ENCODE measurements around the gene RANBP3.
A peak's percentile ranks its signal among the peaks of the same experiment; 100 is the strongest.
"Not testable (repeated sequence)": the region's sequence is repeated elsewhere in the genome, so short reads cannot be mapped to it uniquely, and the experiment has no call there.

RANBP3 gene

GRCh38 chr19:5966215-5966614 is 11.7 kb downstream of the RANBP3 start:
- DNase-seq (ENCODE audit: low spot score): no peak

GRCh38 chr19:5964816-5965565 is 12.9 kb downstream of the RANBP3 start:
- no peak for DNase-seq (ENCODE audit: low spot score)

DNA sequence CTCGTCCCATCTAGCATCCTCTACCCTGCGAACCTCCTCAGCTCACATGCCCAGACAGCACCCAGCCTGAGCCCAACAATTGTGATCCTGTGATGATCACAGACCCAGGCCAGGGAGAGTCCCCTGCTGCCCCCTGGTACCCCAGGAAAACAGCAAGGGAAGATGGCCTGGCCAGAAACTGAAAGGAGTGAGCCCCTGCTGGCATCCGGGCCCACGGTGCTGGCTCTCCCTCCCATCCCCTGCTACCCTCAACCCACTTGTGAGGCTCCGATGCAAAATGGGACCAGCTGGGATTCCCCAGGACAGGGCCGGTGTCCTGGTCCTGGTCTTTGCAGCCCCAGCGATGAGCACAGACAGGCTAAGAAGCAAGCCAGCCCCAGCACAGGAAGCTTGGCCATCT is 14.1 kb downstream of the RANBP3 start:
- DNase-seq (ENCODE audit: low spot score): no peak

DNA sequence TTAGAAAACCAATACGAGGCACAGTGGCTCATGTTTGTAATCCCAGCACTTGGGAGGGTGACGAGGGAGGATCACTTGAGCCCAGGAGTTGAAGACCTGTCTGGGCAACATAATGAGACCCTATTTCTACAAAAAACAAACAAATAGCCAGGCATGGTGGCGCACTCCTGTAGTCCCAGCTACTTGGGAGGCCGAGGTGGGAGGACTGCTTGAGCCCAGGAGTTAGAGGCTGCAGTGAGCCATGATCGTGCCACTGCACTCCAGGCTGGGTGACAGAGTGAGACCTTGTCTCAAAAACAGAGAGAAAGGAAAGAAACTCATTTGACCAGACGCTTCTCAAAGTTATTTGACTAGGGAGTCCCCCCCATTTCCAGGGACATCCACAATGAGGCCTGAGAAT is 14.7 kb downstream of the RANBP3 start:
- not testable (repeated sequence) for DNase-seq (ENCODE audit: low spot score)

DNA sequence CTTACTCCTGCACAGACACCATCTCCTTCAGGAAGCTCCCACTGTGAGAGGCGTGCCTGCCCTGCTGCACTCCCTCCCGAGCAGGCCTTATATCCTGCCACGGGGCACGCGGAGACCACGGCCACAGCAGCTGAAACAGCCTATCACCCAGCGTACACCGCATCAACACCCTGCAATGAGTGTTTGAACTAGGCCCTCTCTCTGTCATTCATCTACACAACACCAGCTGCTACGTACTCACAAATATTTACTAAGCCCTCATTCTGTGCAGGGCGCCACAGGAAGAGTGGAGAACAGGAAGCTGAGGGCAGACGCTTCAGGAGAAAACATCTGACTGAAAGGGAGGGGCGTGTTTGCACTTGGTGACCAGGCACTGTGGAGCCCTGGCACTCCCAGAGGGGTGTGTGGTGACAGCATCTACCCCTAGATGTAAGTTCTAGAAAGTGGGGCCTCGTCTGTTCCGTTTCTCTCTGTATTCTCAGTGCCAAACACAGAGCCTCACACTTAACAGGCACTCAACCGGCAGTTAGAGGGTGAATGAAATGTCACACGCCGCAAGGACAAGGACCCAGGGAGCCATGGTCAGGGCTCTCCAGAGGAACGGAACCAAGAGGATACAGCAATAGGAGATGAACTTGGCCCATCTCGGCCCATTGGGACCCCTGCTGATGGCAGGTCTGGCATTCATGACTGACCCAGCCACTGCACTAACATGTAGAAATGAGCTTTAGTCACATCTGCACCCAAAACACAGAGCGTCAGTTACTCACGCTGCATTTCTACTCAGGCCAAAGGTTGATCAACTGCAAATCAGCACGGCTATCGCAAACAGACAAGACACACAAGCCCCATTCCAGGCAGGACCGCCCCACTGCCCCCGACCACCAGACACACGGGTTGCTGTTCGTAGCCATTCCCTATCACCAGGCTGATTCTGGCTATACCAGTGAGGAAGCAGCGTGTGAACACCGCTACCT is 15.7 kb downstream of the RANBP3 start:
- DNase-seq (ENCODE audit: low spot score): no peak

- not testable (repeated sequence) for DNase-seq (ENCODE audit: low spot score)
Observed at GRCh38 chr19:5961641-5961968, 16.3 kb downstream of the RANBP3 start.

DNA sequence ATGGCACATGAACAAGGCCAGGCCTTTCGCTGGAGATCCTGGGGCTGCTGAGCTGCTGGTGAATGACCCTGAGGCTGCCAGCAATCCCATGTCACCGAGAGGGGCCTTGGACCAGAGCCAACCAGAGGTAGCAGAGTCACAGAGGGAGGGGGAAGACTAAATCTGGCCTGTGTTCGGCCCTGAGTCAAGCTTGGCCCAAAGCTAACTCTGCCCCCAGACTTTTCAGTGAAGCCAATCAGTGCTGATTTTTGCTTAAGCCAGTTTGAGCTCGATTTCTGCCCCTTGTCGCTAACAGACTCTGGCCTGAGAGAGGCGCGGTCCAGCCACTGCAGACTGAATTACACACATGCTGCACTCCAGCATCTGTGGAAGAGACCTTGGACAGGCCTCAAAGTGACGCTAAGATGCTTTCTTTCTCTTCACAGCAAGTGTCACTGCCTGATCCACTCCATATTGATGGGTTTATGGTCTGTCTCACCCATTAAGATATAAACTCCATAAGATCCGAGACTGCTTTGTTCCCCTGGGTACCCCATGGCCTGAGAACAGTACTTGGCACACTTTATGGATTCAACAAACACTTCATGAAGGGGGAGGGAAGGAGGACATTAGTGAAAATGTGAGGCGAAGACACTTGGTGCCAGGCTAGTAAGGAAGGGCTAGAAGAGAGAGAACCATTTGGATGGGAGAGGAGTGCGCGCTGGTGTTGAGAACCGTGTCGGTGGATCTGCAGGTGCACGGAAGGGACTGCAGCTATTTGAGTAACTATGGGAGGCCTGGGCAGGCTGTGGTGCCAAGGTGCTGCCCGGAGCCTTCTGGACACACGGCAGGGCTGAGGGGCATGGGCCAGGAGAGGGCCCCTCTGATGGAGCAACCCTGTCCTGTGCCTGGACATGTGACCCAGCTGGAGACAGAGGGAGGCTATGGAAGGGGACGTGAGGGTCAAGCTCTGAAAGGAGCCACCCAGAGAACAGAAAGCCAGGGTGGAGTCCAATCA is 17.6 kb downstream of the RANBP3 start:
- no peak for DNase-seq (ENCODE audit: low spot score)

- DNase-seq (ENCODE audit: low spot score): no peak
Observed at GRCh38 chr19:5959260-5960004, 18.5 kb downstream of the RANBP3 start.

DNA sequence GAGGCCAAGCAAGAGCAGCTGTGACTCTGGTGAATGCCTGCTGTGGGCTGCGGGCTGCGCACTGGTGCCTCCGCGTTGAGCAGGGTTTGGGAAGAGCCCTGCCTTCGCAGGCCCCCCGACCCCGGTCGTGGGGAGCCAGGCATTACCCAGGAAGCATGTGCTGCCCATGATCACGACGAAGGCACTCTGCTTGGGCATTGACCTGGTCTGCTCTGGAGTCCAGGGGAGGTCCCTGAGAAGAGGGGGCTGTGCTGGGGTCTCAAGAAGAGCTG is 19.2 kb downstream of the RANBP3 start:
- DNase-seq (ENCODE audit: low spot score): no peak

DNA sequence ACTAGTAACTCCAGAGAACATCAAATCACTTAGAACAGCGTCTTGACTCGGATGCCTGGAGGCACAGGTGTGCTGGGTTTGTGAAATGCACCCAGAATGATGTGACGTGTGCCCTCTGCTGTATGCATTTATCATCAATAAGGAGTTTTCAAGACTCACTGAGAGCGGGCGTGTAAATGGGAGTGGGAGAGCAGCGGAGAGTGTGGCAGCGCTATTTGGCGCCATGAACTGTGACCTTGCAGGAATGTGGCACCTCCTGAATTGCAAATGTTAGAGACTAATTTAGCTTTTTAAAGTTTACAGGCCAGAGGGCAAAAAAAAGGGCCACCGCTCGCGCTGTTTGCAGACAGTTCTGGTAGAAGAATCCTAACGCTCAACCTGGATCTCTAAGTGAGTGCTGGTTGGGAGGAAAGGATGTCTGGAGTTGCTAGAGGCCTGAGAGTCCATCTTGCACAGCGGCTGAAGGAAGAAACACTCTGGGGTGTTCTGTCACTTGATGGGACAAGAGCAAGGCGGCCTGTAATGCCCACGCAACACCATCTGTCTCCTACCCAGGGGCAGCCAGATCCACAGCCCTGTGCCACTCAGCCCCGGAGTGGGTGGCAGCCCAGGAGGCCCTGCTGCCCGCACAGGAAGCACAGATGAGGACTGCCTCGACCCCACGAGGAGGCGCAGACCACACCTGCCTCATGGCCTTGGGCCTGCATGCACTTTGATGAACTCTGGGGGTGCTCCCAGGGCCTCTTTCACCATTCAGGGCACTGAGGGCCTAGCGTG is 19.7 kb downstream of the RANBP3 start:
- no peak for DNase-seq (ENCODE audit: low spot score)

GRCh38 chr19:5957170-5957569 is 20.8 kb downstream of the RANBP3 start:
- DNase-seq (ENCODE audit: low spot score): no peak

DNA sequence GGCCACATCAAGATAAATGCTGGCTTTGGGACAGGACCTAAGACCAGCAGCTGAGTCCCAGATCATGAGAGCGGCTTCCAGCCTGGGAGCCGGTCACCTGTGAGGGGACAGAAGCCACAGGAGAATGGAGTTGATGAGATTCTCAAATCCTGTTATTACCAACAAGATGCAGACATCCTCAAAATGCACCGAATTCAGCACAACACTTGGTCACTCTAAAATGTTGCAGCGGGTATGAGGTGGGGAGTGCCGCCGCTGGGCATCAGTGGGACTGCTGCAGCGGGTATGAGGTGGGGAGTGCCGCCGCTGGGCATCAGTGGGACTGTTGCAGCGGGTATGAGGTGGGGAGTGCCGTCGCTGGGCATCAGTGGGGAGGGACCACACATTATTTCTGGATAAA is 21.2 kb downstream of the RANBP3 start:
- DNase-seq (ENCODE audit: low spot score): no peak

- DNase-seq (ENCODE audit: low spot score): no peak
Observed at GRCh38 chr19:5956323-5956722, 21.6 kb downstream of the RANBP3 start.

- DNase-seq (ENCODE audit: low spot score): no peak
Observed at GRCh38 chr19:5955636-5955935, 22.4 kb downstream of the RANBP3 start.

- DNase-seq (ENCODE audit: low spot score): no peak
Observed at GRCh38 chr19:5954293-5954692, 23.6 kb downstream of the RANBP3 start.

DNA sequence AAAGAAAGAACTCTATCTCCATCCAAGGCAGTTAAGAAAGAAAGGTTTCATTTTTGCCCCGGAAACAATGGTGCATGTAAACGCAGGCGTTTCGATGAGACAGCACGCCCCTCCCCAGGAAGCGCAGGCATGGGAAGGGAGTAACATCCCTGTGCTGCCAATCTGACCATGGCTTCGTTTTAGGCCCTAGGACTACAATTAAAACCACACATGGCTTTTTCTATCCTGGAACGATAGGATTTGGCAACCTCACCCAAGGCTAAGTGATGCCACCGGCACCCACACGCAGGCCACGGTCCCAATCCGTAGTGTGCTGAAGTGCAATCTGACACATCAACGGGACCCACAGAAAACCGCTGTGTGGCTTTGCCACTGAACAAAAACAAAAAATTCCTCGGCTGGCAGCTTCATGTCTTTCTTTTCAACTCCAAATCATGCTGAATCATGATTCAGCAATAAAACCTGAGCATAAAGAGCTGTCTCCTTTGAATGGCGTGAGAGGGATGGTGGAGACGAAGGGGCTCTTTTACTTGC is 24.2 kb downstream of the RANBP3 start:
- no peak for DNase-seq (ENCODE audit: low spot score)

DNA sequence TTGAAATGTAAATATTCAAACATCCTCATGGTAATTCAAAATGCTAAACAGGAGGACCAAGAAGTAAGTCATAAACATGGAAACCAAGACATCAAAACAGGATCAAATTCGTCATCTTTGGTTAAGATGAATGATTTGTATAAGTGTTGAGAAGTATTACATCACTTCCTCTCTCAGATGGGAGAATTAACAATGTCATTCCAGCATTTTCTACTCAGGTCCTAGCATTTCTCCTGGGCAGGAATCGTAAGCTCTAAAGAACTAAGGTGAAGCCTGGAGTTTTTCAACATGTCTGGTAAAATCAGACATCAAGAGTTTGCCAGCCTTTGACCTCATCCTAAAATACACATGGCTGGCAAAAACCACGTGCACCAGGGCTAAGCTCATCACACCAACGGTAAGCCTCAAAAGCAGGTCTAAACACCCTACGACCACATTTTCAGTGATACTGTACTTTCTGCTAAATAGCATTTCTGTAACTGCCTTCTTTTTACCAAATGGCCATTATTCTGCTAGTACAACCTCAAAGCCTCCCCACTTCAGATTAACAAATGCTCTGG is 24.8 kb downstream of the RANBP3 start:
- DNase-seq (ENCODE audit: low spot score): no peak

- DNase-seq (ENCODE audit: low spot score): no peak
Observed at GRCh38 chr19:5952193-5953029, 25.5 kb downstream of the RANBP3 start.

- peak; percentile 71 for DNase-seq (ENCODE audit: low spot score)
Observed at GRCh38 chr19:5951338-5951861, 26.5 kb downstream of the RANBP3 start.

Data from ecto neural progenitor cell (in vitro differentiated cells).